H9 (cell line): Measurements from ENCODE around the gene LACTB. TPM values are rescaled to one million over a fixed set of nuclear protein-coding genes. Genes with fewer than 3 reads are reported as not detected.

Experiments used
- DNase-seq: peaks from one replicate; pipeline ENCODE4 v3.0.0-alpha.2; 2017
- H2AFZ ChIP-seq: one replicate; pipeline ENCODE4 v1.6.1; 2013; ENCODE audit warnings: mild to moderate bottlenecking, low read length, control low read depth, moderate library complexity
- H2AK5ac ChIP-seq: 2 replicates; pipeline ENCODE4 v1.6.1; 2013; ENCODE audit warnings: low read length, control low read depth, mixed read lengths; ENCODE audit not compliant: insufficient read length
- H2BK120ac ChIP-seq: one replicate; pipeline ENCODE4 v1.6.1; 2013; ENCODE audit warnings: low read depth, mild to moderate bottlenecking, low read length, control low read depth, inconsistent platforms; ENCODE audit not compliant: poor library complexity, severe bottlenecking
- H2BK12ac ChIP-seq: 2 replicates; pipeline ENCODE4 v1.6.1; 2013; ENCODE audit warnings: low read length, control low read depth, mixed read lengths, low read depth; ENCODE audit not compliant: insufficient read length
- H2BK15ac ChIP-seq: 2 replicates; pipeline ENCODE4 v1.6.1; 2013; ENCODE audit warnings: low read depth, low read length, control low read depth
- H2BK20ac ChIP-seq: one replicate; pipeline ENCODE4 v1.6.1; 2013; ENCODE audit warnings: low read depth, mild to moderate bottlenecking, low read length, control low read depth, inconsistent platforms; ENCODE audit not compliant: poor library complexity, severe bottlenecking
- H2BK5ac ChIP-seq: 2 replicates; pipeline ENCODE4 v1.6.1; 2013; ENCODE audit warnings: low read length, control low read depth, mixed read lengths; ENCODE audit not compliant: insufficient read length
- H3K14ac ChIP-seq: 2 replicates; pipeline ENCODE4 v1.6.1; 2013; ENCODE audit warnings: low read length, control low read depth; ENCODE audit not compliant: insufficient read depth
- H3K18ac ChIP-seq: 2 replicates; pipeline ENCODE4 v1.6.1; 2013; ENCODE audit warnings: low read depth, mild to moderate bottlenecking, mixed read lengths, low read length, control low read depth; ENCODE audit not compliant: insufficient read length
- H3K23ac ChIP-seq: 2 replicates; pipeline ENCODE4 v1.6.1; 2013; ENCODE audit warnings: low read length, control low read depth, mixed read lengths, low read depth; ENCODE audit not compliant: insufficient read length
- H3K23me2 ChIP-seq: 2 replicates; pipeline ENCODE4 v1.6.1; 2013; ENCODE audit warnings: low read depth, mild to moderate bottlenecking, mixed read lengths, low read length, control low read depth; ENCODE audit not compliant: insufficient read length, poor library complexity, severe bottlenecking
- H3K27ac ChIP-seq: 2 replicates; pipeline ENCODE4 v1.5.1; 2013; ENCODE audit warnings: low read length, control low read depth, mixed read lengths, low read depth; ENCODE audit not compliant: insufficient read length
- H3K27me3 ChIP-seq: 2 replicates; pipeline ENCODE4 v1.6.1; 2013; ENCODE audit warnings: low read length, control low read depth, inconsistent platforms; ENCODE audit not compliant: insufficient read depth
- H3K4ac ChIP-seq: 2 replicates; pipeline ENCODE4 v1.6.1; 2013; ENCODE audit warnings: low read depth, mild to moderate bottlenecking, control low read depth, inconsistent platforms, low read length, moderate library complexity
- H3K4me1 ChIP-seq: 2 replicates; pipeline ENCODE4 v1.6.1; 2013; ENCODE audit warnings: low read length, control low read depth, inconsistent platforms; ENCODE audit not compliant: insufficient read depth
- H3K4me2 ChIP-seq: 2 replicates; pipeline ENCODE4 v1.6.1; 2013; ENCODE audit warnings: low read length, control low read depth, mixed read lengths; ENCODE audit not compliant: insufficient read length, insufficient read depth
- H3K56ac ChIP-seq: 2 replicates; pipeline ENCODE4 v1.6.1; 2013; ENCODE audit warnings: low read depth, mild to moderate bottlenecking, mixed read lengths, low read length, control low read depth; ENCODE audit not compliant: insufficient read length
- H3K79me1 ChIP-seq: 2 replicates; pipeline ENCODE4 v1.6.1; 2013; ENCODE audit warnings: low read depth, mild to moderate bottlenecking, moderate library complexity, low read length, control low read depth, inconsistent platforms; ENCODE audit not compliant: insufficient read depth, poor library complexity, severe bottlenecking
- H3K79me2 ChIP-seq: 2 replicates; pipeline ENCODE4 v1.6.1; 2013; ENCODE audit warnings: low read length, control low read depth, inconsistent platforms; ENCODE audit not compliant: insufficient read depth
- H3K9ac ChIP-seq: 2 replicates; pipeline ENCODE4 v1.6.1; 2013; ENCODE audit warnings: low read length, control low read depth, mixed read lengths; ENCODE audit not compliant: insufficient read length; ENCODE audit errors: extremely low read depth
- H3K9me3 ChIP-seq: one replicate; pipeline ENCODE4 v1.6.1; 2013; ENCODE audit warnings: low read depth, low read length, inconsistent platforms; ENCODE audit not compliant: control insufficient read depth
- H3T11ph ChIP-seq: one replicate; pipeline ENCODE4 v1.6.1; 2013; ENCODE audit warnings: mild to moderate bottlenecking, low read length, control low read depth, inconsistent platforms
- H4K20me1 ChIP-seq: one replicate; pipeline ENCODE4 v1.6.1; 2013; ENCODE audit not compliant: control insufficient read depth, insufficient read length, insufficient read depth
- H4K5ac ChIP-seq: 2 replicates; pipeline ENCODE4 v1.6.1; 2013; ENCODE audit warnings: low read depth, mild to moderate bottlenecking, mixed read lengths, low read length, control low read depth; ENCODE audit not compliant: insufficient read length
- H4K8ac ChIP-seq: replicated peaks from 2 replicates; pipeline ENCODE4 v1.6.1; 2013; ENCODE audit warnings: low read length, control low read depth, mixed read lengths, low read depth; ENCODE audit not compliant: insufficient read length
- H4K91ac ChIP-seq: 2 replicates; pipeline ENCODE4 v1.6.1; 2013; ENCODE audit warnings: low read depth, mild to moderate bottlenecking, moderate library complexity, mixed read lengths, low read length, control low read depth; ENCODE audit not compliant: insufficient read length
- H3K27ac Mint-ChIP-seq, 3 experiments: 2 replicates in 2 of 3; 3 replicates in 1 of 3; pipeline ENCODE4 v1.8.0; 2020 to 2021; ENCODE audit warnings: mixed read lengths in 3 of 3, mild to moderate bottlenecking in 1 of 3, moderate library complexity in 1 of 3
- H3K27me3 Mint-ChIP-seq: 2 replicates; pipeline ENCODE4 v1.8.0; 2021; ENCODE audit warnings: low read depth, mild to moderate bottlenecking, moderate library complexity, mixed read lengths
- H3K36me3 Mint-ChIP-seq, 3 experiments: 2 replicates in 2 of 3; 3 replicates in 1 of 3; pipeline ENCODE4 v1.8.0; 2020 to 2021; ENCODE audit warnings: low read depth in 3 of 3, mixed read lengths in 3 of 3; ENCODE audit not compliant: insufficient read depth in 1 of 3
- H3K4me1 Mint-ChIP-seq, 2 experiments: 2 replicates each; pipeline ENCODE4 v1.8.0; 2020; ENCODE audit warnings: mixed read lengths in 2 of 2
- H3K4me3 Mint-ChIP-seq, 2 experiments: 2 replicates in 1 of 2; 3 replicates in 1 of 2; pipeline ENCODE4 v1.8.0; 2020 to 2021; ENCODE audit warnings: mild to moderate bottlenecking in 2 of 2, mixed read lengths in 2 of 2, moderate library complexity in 1 of 2
- H3K9me3 Mint-ChIP-seq, 2 experiments: 2 replicates in 1 of 2; 3 replicates in 1 of 2; pipeline ENCODE4 v1.8.0; 2020; ENCODE audit warnings: mild to moderate bottlenecking in 2 of 2, mixed read lengths in 2 of 2, moderate library complexity in 1 of 2
- CTCF ChIP-seq: fragments of 200-600 bp; sonication (generic); conservative IDR thresholded peaks from 3 replicates; pipeline ENCODE4 v1.8.0; 2021; ENCODE audit warnings: antibody characterized with exemption, mild to moderate bottlenecking
- WGBS: extraction: QIAGEN DNeasy Blood & Tissue Kit; methylation state at CpG from one replicate; pipeline ENCODE4 v1.1.7; 2013; ENCODE audit warnings: missing lambda C conversion rate, low lambda C conversion rate, mixed read lengths; ENCODE audit not compliant: insufficient read length; ENCODE audit errors: extremely low coverage; 5-methylcytosine and 5-hydroxymethylcytosine counted together
- total RNA-seq: library from RNA; stranded (reverse); gene quantifications from 2 replicates; pipeline ENCODE4 v1.2.1, GENCODE V29; 2021

Gene LACTB
- total RNA-seq, 1 experiment from 2014 or later = 10.3 TPM

- Histone ChIP-seq H2BK12ac (no peak overlapping the region), H2BK15ac (no peak overlapping the region), H4K20me1 (no peaks in the 10 kb centered on the region), H3K9ac (no peak overlapping the region), H3K56ac (no peak overlapping the region), H3K9me3 (no peaks in the 10 kb centered on the region), H3K27me3 (no peaks in the 10 kb centered on the region), H3K4me1 (no peaks in the 10 kb centered on the region; the same call in 1 of the 2 replicates), H3K14ac (no peak overlapping the region), H2BK20ac (no peak overlapping the region), H3K18ac (no peak overlapping the region), H3K23ac (no peak overlapping the region), H2BK120ac (no peak overlapping the region), H2AFZ (no peak overlapping the region), H3K79me1 (no peaks in the 10 kb centered on the region), H2AK5ac (no peak overlapping the region), H4K5ac (no peak overlapping the region), H4K8ac (no peak overlapping the region), H3K79me2 (no peaks in the 10 kb centered on the region), H3K4me2 (no peak overlapping the region), H4K91ac (no peak overlapping the region), H3K4ac (no peak overlapping the region), H3K23me2 (no peaks in the 10 kb centered on the region), H3K27ac (no peak overlapping the region), H2BK5ac (no peak overlapping the region), H3T11ph (no peak overlapping the region)
- Mint-ChIP-seq H3K4me3 (no peak overlapping the region), H3K9me3 (no peaks in the 10 kb centered on the region), H3K4me1 (peaks cover 7 to 14% of the 10 kb centered on the region in 2 experiments), H3K27me3 (no peaks in the 10 kb centered on the region), H3K36me3 (no peaks in the 10 kb centered on the region), H3K27ac (0 out of 7 replicates have a peak overlapping the region, but pooled peaks of 1 of the 3 experiments have one; percentile 67)
- no peak for TF ChIP-seq CTCF
- DNase-seq = no peak
- WGBS = no CpG with 5 or more reads among the region's 6 CpGs
These were observed 43.7 kb downstream of the LACTB start for GRCh38 chr15:63165166-63165859.
